Hepatocyte (in vitro differentiated cells): ENCODE data around the gene GVQW3.

Experiments used
- EZH2 ChIP-seq: fragments of 200-600 bp; sonication (generic); IDR thresholded peaks from 2 replicates; pipeline ENCODE4 v1.6.1; 2016; ENCODE audit warnings: antibody characterized with exemption, mild to moderate bottlenecking, borderline replicate concordance
- TF ChIP-seq, protein P1 (sequence below): fragments of 200-600 bp; sonication (generic); IDR thresholded peaks from 2 replicates; pipeline ENCODE4 v1.5.1; 2016; ENCODE audit warnings: antibody characterized with exemption, mild to moderate bottlenecking; ENCODE audit not compliant: poor library complexity

DNA sequence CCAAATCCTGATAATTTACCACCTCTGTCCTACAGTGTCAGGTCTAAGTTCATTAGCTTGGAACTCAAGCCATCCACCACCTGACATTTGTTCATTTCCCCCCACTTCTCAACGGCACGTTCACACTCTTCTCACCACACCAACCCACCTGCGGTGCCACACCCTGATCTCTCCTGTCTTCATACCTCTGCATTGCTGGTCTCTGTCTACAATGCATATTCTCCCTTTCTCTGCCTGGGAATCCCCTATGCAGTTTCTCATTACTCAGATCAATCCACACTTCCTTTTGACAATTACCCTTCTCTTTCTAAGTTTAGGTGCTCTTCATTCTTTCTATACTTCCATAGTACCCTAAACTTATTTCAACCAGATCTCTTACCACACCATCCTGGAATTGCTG lies 43.3 kb downstream of the GVQW3 start:
- TF ChIP-seq, protein P1, sequence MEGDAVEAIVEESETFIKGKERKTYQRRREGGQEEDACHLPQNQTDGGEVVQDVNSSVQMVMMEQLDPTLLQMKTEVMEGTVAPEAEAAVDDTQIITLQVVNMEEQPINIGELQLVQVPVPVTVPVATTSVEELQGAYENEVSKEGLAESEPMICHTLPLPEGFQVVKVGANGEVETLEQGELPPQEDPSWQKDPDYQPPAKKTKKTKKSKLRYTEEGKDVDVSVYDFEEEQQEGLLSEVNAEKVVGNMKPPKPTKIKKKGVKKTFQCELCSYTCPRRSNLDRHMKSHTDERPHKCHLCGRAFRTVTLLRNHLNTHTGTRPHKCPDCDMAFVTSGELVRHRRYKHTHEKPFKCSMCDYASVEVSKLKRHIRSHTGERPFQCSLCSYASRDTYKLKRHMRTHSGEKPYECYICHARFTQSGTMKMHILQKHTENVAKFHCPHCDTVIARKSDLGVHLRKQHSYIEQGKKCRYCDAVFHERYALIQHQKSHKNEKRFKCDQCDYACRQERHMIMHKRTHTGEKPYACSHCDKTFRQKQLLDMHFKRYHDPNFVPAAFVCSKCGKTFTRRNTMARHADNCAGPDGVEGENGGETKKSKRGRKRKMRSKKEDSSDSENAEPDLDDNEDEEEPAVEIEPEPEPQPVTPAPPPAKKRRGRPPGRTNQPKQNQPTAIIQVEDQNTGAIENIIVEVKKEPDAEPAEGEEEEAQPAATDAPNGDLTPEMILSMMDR: no peak
- no peak for TF ChIP-seq EZH2
